Measurements from ENCODE around the gene USP7.
A peak's percentile ranks its signal among the peaks of the same experiment; 100 is the strongest.

The USP7 gene

GRCh38 chr16:8950580-8951077 is 13.1 kb downstream of the USP7 start:
- no peak for DNase-seq

- no peak for DNase-seq
Measured at GRCh38 chr16:8949536-8950418, 13.9 kb downstream of the USP7 start.

GRCh38 chr16:8948831-8949230 is 14.9 kb downstream of the USP7 start:
- no peak for DNase-seq

- no peak for DNase-seq
Measured at GRCh38 chr16:8948069-8948593, 15.6 kb downstream of the USP7 start.

- DNase-seq, result peak; percentile 47
Measured at GRCh38 chr16:8946544-8946943, 17.2 kb downstream of the USP7 start.

- DNase-seq, result no peak
Measured at GRCh38 chr16:8945626-8946296, 17.9 kb downstream of the USP7 start.

GRCh38 chr16:8943966-8944759 is 19.5 kb downstream of the USP7 start:
- no peak for DNase-seq

GRCh38 chr16:8943001-8943763 is 20.5 kb downstream of the USP7 start:
- DNase-seq, result no peak

- DNase-seq, result no peak
Measured at GRCh38 chr16:8941718-8942344, 21.9 kb downstream of the USP7 start.

GRCh38 chr16:8937803-8938202 is 25.9 kb downstream of the USP7 start:
- DNase-seq, result peak; percentile 73

GRCh38 chr16:8936421-8936820 is 27.3 kb downstream of the USP7 start:
- DNase-seq, result no peak

- DNase-seq, result no peak
Measured at GRCh38 chr16:8935989-8936388, 27.7 kb downstream of the USP7 start.

- DNase-seq, result no peak
Measured at GRCh38 chr16:8934601-8935000, 29.1 kb downstream of the USP7 start.

GRCh38 chr16:8931859-8932258 is 31.8 kb downstream of the USP7 start:
- no peak for DNase-seq

GRCh38 chr16:8929086-8929748 is 34.5 kb downstream of the USP7 start:
- no peak for DNase-seq

GRCh38 chr16:8928467-8928957 is 35.2 kb downstream of the USP7 start:
- no peak for DNase-seq

GRCh38 chr16:8926827-8927226 is 36.9 kb downstream of the USP7 start:
- DNase-seq, result no peak

- DNase-seq, result no peak
Measured at GRCh38 chr16:8925455-8925854, 38.3 kb downstream of the USP7 start.

- no peak for DNase-seq
Measured at GRCh38 chr16:8924214-8924613, 39.5 kb downstream of the USP7 start.

GRCh38 chr16:8923199-8923598 is 40.5 kb downstream of the USP7 start:
- no peak for DNase-seq

Data from NCI-H524 treated with DMSO at 0.1 percent for 48 hours (cell line).